GM18511 (cell line): ENCODE data around the gene TMED5.

Experiments used
- ATAC-seq: cut with Tn5 transposase; IDR thresholded peaks from one replicate; pipeline ENCODE4 v1.9.1; 2021; ENCODE audit warnings: mild to moderate bottlenecking, moderate library complexity; ENCODE audit not compliant: unreplicated experiment

The TMED5 gene

GRCh38 chr1:93124556-93125355 lies 55.5 kb downstream of the TMED5 start:
- no peak for ATAC-seq

DNA sequence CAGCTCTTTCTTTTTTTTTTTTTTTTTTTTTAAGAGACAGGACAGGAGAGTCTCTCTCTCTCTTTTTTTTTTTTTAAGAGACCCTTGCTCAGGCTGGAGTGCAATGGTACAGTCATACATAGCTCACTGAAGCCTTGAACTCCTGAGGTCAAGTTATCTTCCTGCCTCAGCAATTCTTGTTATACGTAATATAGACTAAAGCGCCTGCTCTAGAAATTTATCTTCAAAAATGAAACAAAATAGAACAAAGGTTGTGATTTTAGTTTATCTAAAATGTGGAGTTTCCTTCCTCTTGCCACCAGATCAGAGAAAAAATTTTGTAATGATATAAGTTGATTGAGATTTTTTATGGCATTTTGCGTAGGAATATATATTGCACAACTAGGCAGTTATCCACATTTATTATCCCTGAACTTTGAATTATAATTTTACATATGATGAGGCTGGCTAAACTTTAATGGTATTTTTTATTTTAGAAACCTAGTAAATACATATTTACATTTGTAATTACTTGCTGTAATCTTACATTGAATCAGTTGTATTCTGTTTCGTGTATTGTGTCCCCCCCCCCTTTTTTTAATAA lies 56.9 kb downstream of the TMED5 start:
- no peak for ATAC-seq

DNA sequence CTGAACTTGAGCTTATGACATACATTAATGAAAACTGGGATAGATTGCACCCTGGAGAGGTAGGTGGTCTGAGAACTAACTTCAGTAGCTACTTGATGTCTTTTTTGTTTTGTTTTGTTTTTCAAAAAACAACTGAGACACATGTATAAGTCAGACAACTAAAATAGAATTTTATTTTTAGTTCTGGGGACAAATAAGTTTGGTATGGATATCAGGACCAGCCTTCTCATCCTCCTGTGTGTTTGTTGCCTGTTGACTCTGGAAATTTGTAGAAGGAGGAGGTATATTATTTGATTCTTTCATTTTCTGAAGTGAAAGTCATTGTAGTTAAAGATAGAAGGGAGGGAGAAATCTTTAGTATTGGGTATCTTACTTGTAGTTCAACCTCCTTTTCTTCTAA lies 59.6 kb downstream of the TMED5 start:
- no peak for ATAC-seq

- ATAC-seq, result no peak
These were observed 65.8 kb downstream of the TMED5 start for GRCh38 chr1:93114391-93114790.

- no peak for ATAC-seq
These were observed 67.1 kb downstream of the TMED5 start for GRCh38 chr1:93113127-93113526.

DNA sequence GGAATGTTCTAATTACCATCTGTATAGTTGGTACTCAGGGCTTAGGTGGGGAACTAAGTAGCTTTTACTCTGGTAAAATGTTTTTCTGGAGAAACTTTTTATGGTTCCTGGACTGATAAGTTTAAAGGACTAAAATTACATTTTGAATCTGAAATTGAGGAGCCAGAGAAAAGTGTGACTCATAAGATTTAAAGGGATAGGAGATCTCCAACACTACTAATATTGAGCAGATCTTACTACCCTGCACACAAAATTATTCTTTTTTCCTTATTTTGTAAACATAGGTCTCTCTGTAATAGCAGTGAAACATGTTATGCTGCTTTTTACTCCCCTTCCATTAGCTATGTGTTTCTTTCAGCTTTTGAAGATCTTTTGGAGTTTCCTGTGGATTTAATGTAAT lies 68.7 kb downstream of the TMED5 start:
- no peak for ATAC-seq

DNA sequence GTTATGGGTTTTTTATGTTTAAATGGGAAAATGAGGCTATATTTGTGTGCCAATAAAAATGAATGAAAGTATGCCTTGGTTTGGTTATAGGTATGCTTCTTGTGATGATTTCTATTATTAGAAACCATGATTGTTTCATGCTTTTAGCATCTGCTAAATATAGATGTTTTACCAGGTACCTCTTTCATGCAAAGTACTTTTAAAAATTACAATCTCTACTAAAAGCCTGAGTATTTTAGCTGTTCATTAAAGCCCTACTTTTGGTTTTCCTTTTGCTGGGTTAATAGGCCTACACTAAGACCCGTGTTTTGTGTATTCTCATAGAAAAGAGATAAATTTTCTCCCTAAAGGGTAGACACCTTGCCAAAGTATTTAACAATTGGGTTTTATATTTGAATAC lies 69.1 kb downstream of the TMED5 start:
- ATAC-seq, result no peak

DNA sequence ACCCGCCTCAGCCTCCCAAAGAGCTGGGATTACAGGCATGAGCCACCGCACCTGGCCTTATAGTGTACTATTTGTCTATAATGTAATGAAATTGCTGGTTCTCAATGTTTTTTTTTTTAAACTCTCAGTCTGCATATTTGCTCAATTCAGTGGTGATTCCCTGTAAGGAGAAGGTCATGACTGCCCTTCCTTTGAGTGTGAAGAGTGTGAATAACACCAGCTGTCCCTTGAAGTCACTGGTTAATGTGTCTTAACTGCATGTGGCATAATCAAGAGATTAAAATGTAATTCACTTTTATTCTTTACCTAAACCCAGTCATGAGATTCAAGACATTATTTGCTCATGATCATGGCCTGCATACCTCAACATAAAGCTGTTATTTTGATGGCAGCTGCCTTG lies 70.6 kb downstream of the TMED5 start:
- no peak for ATAC-seq

DNA sequence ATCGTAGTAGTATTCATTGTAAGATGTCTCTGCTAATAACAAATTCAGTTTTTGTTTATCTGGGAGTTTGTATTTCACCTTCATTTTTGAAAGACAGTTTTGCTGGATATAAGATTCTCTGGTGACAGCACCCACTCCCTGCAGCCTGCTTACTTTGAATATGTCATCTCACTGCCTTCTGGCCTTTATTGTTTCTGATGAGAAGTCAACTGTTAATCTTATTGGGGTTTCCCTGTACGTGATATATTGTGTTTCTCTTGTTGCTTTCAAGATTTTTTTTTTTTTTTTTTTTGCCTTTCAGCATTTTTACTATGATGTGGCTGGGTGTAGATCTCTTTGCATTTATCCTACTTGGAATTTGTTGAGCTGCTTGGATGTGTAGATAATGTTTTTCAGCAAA lies 71.9 kb downstream of the TMED5 start:
- ATAC-seq, result no peak

DNA sequence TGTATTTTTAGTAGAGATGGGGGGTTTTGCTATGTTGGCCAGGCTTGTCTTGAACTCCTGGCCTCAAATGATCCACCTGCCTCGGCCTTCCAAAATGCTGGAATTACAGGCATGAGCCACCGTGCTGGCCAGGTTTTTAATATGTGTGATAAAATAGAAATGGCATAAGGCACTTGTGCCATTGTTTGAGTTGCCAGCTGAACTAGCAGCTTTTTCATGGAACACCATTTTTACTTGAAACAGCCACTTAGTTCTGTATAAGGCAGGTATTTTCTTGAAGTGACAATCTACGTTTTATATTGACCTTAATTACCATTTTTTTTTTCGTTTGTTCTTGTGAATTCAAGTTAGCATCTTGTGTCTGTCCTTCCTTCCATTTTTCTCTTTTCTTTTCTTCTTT lies 72.8 kb downstream of the TMED5 start:
- no peak for ATAC-seq

GRCh38 chr1:93106226-93106625 lies 74.0 kb downstream of the TMED5 start:
- ATAC-seq, result no peak

DNA sequence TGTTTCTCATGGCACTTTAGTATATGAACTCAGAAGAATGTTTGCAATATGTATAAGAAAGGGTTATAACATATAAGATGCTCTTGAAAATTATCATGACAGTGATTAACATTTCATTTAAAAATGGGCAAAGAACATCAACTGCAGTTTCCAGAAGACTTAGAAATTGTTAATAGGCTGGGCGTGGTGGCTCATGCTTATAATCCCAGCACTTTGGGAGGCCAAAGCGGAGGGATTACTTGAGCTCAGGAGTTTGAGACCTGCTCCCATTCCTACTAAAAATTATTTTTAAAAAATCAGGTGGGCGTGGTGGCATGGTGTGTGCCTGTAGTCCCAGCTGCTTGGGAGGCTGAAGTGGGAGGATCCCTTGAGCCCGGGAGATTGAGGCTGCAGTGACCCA lies 78.1 kb downstream of the TMED5 start:
- ATAC-seq, result no peak
